ENCODE data around the gene PRTFDC1. TPM values are rescaled to one million over a fixed set of nuclear protein-coding genes. Genes with fewer than 3 reads are reported as not detected.
A peak's percentile ranks its signal among the peaks of the same experiment; 100 is the strongest.

Gene PRTFDC1
- polyA plus RNA-seq, 1 experiment: 46.8 TPM

DNA sequence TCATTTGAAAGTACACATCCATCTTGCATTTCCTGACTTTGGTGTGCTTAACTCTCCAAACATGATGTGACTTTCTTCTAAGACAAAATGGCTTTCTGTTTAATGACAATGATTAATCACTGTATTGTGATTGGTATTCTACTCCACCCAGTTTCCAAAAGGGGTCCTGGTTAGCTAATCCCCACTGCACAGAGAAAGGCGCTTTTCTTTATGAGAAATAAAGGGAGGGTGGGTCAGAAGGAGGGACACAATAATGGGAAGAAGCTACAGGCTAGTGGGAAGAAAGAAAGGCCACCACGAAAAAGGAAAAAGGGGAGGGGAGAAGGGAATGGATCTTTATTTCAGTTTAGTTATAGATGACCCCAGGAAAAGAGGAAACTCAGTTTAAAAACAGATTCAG, 69.2 kb downstream of the PRTFDC1 start:
- POLR2A ChIA-PET: no interaction called here
- Histone ChIP-seq H3K4me3 (ENCODE audit: low read depth, low read length) (no peak overlapping the region), H3K27me3 (ENCODE audit: control insufficient read depth, insufficient read depth, low read length) (no peaks in the 10 kb centered on the region), H3K27ac (ENCODE audit: low read depth, low read length) (no peak overlapping the region), H3K9me3 (ENCODE audit: control insufficient read depth, insufficient read depth, low read length) (no peaks in the 10 kb centered on the region)
- TF ChIP-seq, protein P1, sequence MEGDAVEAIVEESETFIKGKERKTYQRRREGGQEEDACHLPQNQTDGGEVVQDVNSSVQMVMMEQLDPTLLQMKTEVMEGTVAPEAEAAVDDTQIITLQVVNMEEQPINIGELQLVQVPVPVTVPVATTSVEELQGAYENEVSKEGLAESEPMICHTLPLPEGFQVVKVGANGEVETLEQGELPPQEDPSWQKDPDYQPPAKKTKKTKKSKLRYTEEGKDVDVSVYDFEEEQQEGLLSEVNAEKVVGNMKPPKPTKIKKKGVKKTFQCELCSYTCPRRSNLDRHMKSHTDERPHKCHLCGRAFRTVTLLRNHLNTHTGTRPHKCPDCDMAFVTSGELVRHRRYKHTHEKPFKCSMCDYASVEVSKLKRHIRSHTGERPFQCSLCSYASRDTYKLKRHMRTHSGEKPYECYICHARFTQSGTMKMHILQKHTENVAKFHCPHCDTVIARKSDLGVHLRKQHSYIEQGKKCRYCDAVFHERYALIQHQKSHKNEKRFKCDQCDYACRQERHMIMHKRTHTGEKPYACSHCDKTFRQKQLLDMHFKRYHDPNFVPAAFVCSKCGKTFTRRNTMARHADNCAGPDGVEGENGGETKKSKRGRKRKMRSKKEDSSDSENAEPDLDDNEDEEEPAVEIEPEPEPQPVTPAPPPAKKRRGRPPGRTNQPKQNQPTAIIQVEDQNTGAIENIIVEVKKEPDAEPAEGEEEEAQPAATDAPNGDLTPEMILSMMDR (IDR thresholded peaks at IDR 0.05; ENCODE audit: low read depth, low read length): no peak
- DNase-seq (ENCODE audit: low read depth, low spot score): no peak
- CTCF ChIA-PET: interaction anchor here (1.6 kb wide), 1 partner anchor 240 kb away, joined by 3 read pairs; no protein-coding TSS in a partner anchor

DNA sequence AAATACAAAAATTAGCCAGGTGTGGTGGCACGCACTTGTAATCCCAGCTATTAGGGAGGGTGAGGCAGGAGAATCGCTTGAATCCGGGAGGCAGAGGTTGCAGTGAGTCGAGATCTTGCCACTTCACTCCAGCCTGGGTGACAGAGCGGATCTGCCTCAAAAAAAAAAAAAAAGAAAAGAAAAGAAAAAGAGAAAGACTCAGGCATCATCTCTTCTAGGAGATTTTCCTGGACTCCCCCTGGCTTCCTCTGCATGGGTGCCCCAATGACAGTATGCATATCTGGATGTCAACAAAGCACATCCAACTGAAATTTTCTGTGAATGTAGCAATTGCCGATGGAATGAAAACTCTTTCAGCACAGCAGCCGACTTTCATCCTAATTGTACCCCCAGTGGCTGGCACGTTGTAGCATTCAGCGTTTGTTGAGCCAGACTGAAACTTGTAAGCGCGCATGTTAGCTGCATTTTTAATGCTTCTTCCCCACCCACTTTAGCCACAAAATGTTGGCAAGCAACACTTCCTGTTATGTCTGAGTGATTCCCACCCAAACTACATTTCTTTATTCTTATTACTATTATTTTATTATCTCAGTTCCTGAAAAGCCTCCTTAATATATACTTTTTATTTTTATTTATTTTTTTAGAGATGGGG, 70.2 kb downstream of the PRTFDC1 start:
- ChIA-PET CTCF (interaction anchor here (0.6 to 1.2 kb wide), 2 partner anchors 8 to 265 kb away, joined by 3 to 4 read pairs; no protein-coding TSS in a partner anchor), POLR2A (interaction anchor here (1.2 kb wide), 1 partner anchor 9 kb away, joined by 7 read pairs; no protein-coding TSS in a partner anchor)
- no peak for DNase-seq (ENCODE audit: low read depth, low spot score)
- H3K4me3 ChIP-seq (ENCODE audit: low read depth, low read length): no peak overlapping the region
- H3K27ac ChIP-seq (ENCODE audit: low read depth, low read length): no peak overlapping the region
- H3K27me3 ChIP-seq (ENCODE audit: control insufficient read depth, insufficient read depth, low read length): no peaks in the 10 kb centered on the region
- H3K9me3 ChIP-seq (ENCODE audit: control insufficient read depth, insufficient read depth, low read length): no peaks in the 10 kb centered on the region
- TF ChIP-seq, protein P1 (IDR thresholded peaks at IDR 0.05; ENCODE audit: low read depth, low read length): no peak

GRCh38 chr10:24879861-24880260, 72.5 kb downstream of the PRTFDC1 start:
- CTCF ChIA-PET: no interaction called here
- TF ChIP-seq, protein P1 (IDR thresholded peaks at IDR 0.05; ENCODE audit: low read depth, low read length): no peak
- DNase-seq (ENCODE audit: low read depth, low spot score): no peak
- POLR2A ChIA-PET: no interaction called here
- no peaks in the 10 kb centered on the region for H3K9me3 ChIP-seq (ENCODE audit: control insufficient read depth, insufficient read depth, low read length)
- no peaks in the 10 kb centered on the region for H3K27me3 ChIP-seq (ENCODE audit: control insufficient read depth, insufficient read depth, low read length)
- no peak overlapping the region for H3K4me3 ChIP-seq (ENCODE audit: low read depth, low read length)
- H3K27ac ChIP-seq (ENCODE audit: low read depth, low read length): no peak overlapping the region

GRCh38 chr10:24874133-24874532, 78.3 kb downstream of the PRTFDC1 start:
- Histone ChIP-seq H3K27me3 (ENCODE audit: control insufficient read depth, insufficient read depth, low read length) (no peaks in the 10 kb centered on the region), H3K4me3 (ENCODE audit: low read depth, low read length) (no peak overlapping the region), H3K9me3 (ENCODE audit: control insufficient read depth, insufficient read depth, low read length) (no peaks in the 10 kb centered on the region), H3K27ac (ENCODE audit: low read depth, low read length) (no peak overlapping the region)
- POLR2A ChIA-PET: interaction anchor here (0.8 to 1.4 kb wide), 2 partner anchors 8 to 16 kb away, joined by 3 to 7 read pairs; no protein-coding TSS in a partner anchor
- DNase-seq (ENCODE audit: low read depth, low spot score): no peak
- CTCF ChIA-PET: interaction anchor here (0.6 to 0.7 kb wide), 2 partner anchors 8 to 1765 kb away, joined by 3 read pairs; no protein-coding TSS in a partner anchor
- TF ChIP-seq, protein P1 (IDR thresholded peaks at IDR 0.05; ENCODE audit: low read depth, low read length): no peak

DNA sequence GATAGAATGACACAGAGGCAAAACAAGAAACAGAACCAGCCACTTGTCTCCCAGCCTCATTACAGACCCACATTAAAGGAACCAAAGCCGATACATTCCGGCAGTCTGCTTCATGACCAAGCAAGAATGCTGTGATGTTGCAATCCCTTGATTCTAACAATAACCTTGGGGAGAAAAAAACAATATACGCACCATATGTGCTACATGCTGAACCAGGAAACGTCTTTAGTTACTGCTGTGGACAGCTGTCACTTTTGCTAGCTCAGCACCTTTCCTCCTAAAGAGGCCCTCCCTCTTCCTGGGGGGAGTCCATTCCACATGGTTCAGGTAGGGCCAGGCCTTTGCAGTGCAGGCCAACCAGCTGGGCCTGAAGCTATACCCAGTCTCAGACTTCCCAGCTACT, 79.1 kb downstream of the PRTFDC1 start:
- Histone ChIP-seq H3K27ac (ENCODE audit: low read depth, low read length) (peak overlapping the region; percentile 74), H3K9me3 (ENCODE audit: control insufficient read depth, insufficient read depth, low read length) (no peaks in the 10 kb centered on the region), H3K4me3 (ENCODE audit: low read depth, low read length) (no peak overlapping the region), H3K27me3 (ENCODE audit: control insufficient read depth, insufficient read depth, low read length) (no peaks in the 10 kb centered on the region)
- TF ChIP-seq, protein P1 (IDR thresholded peaks at IDR 0.05; ENCODE audit: low read depth, low read length): no peak
- CTCF ChIA-PET: no interaction called here
- peak; percentile 88 for DNase-seq (ENCODE audit: low read depth, low spot score)
- POLR2A ChIA-PET: interaction anchor here (0.8 to 1.4 kb wide), 2 partner anchors 8 to 15 kb away, joined by 3 to 7 read pairs; no protein-coding TSS in a partner anchor

All from AG04450 (cell line).